Panc1 (cell line): ENCODE results near the gene FHIT. TPM values are rescaled to one million over a fixed set of nuclear protein-coding genes. Genes with fewer than 3 reads are reported as not detected.

ENCODE experiments used
- ATAC-seq: fragments of 200-7000 bp; cut with Tn5 transposase; 2 replicates; pipeline ENCODE4 v1.9.1; 2020; ENCODE audit warnings: mild to moderate bottlenecking, moderate library complexity
- BruUV-seq: library from RNA; stranded (reverse); fragments of 400-500 nt; replicated peaks from 2 replicates; lab custom pipeline; 2021; lab: Mats Ljungman, UMichigan
- CTCF ChIA-PET: fragments of 300-600 bp; sonication (Branson Sonifier 250); formaldehyde crosslinking; loops from one replicate; lab custom pipeline; 2022; ENCODE audit warnings: antibody characterized with exemption; lab: Charles Lee
- POLR2A ChIA-PET: fragments of 300-600 bp; sonication (Branson Sonifier 250); formaldehyde crosslinking; loops from one replicate; lab custom pipeline; 2022; ENCODE audit warnings: antibody characterized with exemption; lab: Charles Lee
- DNase-seq: peaks from one replicate; pipeline ENCODE4 v3.0.0-alpha.2; 2010; ENCODE audit warnings: low read depth, low spot score
- H3K27ac ChIP-seq: 2 replicates; pipeline ENCODE4 v1.5.1; 2011; ENCODE audit warnings: mild to moderate bottlenecking, low read length, inconsistent platforms
- H3K27me3 ChIP-seq: fragments of 200-500 bp; sonication (Bioruptor generic); 2 replicates; pipeline ENCODE4 v1.6.0; 2014; ENCODE audit warnings: low read length, inconsistent platforms; ENCODE audit not compliant: control insufficient read depth, insufficient read depth
- H3K36me3 ChIP-seq: fragments of 200-500 bp; sonication (Bioruptor generic); 2 replicates; pipeline ENCODE4 v1.5.1; 2014; ENCODE audit warnings: inconsistent platforms, mild to moderate bottlenecking, low read length, moderate library complexity; ENCODE audit not compliant: control insufficient read depth, insufficient read depth
- H3K4me1 ChIP-seq: 2 replicates; pipeline ENCODE4 v1.5.1; 2011; ENCODE audit warnings: inconsistent platforms, mild to moderate bottlenecking, low read length, moderate library complexity; ENCODE audit not compliant: control insufficient read depth, insufficient read depth
- H3K4me3 ChIP-seq, 2 experiments: 2 replicates each; pipeline ENCODE4 v1.5.1; 2011 to 2012; ENCODE audit warnings: low read depth in 2 of 2, low read length in 2 of 2, mild to moderate bottlenecking in 2 of 2, inconsistent platforms in 1 of 2, moderate library complexity in 1 of 2
- H3K9me3 ChIP-seq: fragments of 200-500 bp; sonication (Bioruptor generic); 2 replicates; pipeline ENCODE4 v1.5.1; 2014; ENCODE audit warnings: low read depth, mild to moderate bottlenecking, inconsistent platforms, low read length, moderate library complexity; ENCODE audit not compliant: control insufficient read depth, insufficient read depth
- POLR2AphosphoS5 ChIP-seq: IDR thresholded peaks from 2 replicates; pipeline ENCODE4 v1.6.1; 2012; ENCODE audit warnings: mild to moderate bottlenecking, low read depth, low read length, moderate library complexity
- SIN3A ChIP-seq: IDR thresholded peaks from 2 replicates; pipeline ENCODE4 v1.6.1; 2012; ENCODE audit warnings: low read depth, mild to moderate bottlenecking, low read length, moderate library complexity, borderline replicate concordance; ENCODE audit not compliant: insufficient read depth
- TCF7L2 ChIP-seq: IDR thresholded peaks from 2 replicates; pipeline ENCODE4 v1.6.1; 2011; ENCODE audit warnings: mild to moderate bottlenecking, low read depth, low read length, inconsistent platforms
- in situ Hi-C: cut with HindIII; loops from 2 replicates; pipeline ENCODE4 v1.10.0; 2016; ENCODE audit warnings: low sequenced_read_pairs, low pct_unique_long_range_greater_than_20kb
- intact Hi-C: fragments of 100-400 bp; cut with micrococcal nuclease; formaldehyde crosslinking; loops from one replicate; pipeline ENCODE4 v1.10.0; 2022; ENCODE audit not compliant: unreplicated experiment
- total RNA-seq: library from RNA; stranded (reverse); gene quantifications from one replicate; pipeline ENCODE4 v1.2.1, GENCODE V29; 2021; ENCODE audit not compliant: unreplicated experiment
- TF ChIP-seq, protein P1 (sequence below): fragments of 450-650 bp; IDR thresholded peaks from 2 replicates; pipeline ENCODE4 v1.5.1; 2017; ENCODE audit warnings: mild to moderate bottlenecking
- TF ChIP-seq, protein P2 (sequence below), 2 experiments: IDR thresholded peaks; 2 replicates each; pipeline ENCODE4 v1.6.1; 2011 to 2012; ENCODE audit warnings: low read depth in 2 of 2, control low read depth in 1 of 2, low read length in 1 of 2, mild to moderate bottlenecking in 1 of 2, moderate library complexity in 1 of 2; ENCODE audit not compliant: insufficient read depth in 1 of 2

Gene FHIT
- total RNA-seq, 1 experiment from 2014 or later = 2.2 TPM

DNA sequence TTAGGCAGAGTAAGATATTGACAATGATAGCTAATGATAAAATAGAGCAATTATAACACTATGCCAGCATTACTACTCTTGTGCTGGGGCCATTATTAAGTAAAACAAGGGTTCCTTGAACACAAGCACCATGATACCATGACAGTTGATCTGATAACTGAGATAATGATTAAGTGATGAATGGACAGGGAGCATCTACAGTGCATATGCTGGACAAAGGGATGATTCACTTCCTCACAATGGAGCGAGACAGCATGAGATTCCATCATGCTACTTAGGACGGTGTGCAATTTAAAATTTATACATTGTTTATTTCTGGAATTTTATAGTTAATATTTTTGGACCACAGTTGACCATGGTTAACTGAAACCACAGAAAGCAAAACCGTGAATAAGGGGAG lies 156.6 kb downstream of the FHIT start:
- no peaks in the 10 kb centered on the region for H3K9me3 ChIP-seq
- intact Hi-C loops = no loop called here
- no TSS peak for BruUV-seq
- ChIA-PET CTCF (no interaction called here), POLR2A (no interaction called here)
- TF ChIP-seq, protein P1, sequence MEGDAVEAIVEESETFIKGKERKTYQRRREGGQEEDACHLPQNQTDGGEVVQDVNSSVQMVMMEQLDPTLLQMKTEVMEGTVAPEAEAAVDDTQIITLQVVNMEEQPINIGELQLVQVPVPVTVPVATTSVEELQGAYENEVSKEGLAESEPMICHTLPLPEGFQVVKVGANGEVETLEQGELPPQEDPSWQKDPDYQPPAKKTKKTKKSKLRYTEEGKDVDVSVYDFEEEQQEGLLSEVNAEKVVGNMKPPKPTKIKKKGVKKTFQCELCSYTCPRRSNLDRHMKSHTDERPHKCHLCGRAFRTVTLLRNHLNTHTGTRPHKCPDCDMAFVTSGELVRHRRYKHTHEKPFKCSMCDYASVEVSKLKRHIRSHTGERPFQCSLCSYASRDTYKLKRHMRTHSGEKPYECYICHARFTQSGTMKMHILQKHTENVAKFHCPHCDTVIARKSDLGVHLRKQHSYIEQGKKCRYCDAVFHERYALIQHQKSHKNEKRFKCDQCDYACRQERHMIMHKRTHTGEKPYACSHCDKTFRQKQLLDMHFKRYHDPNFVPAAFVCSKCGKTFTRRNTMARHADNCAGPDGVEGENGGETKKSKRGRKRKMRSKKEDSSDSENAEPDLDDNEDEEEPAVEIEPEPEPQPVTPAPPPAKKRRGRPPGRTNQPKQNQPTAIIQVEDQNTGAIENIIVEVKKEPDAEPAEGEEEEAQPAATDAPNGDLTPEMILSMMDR = no peak
- TF ChIP-seq, protein P2, sequence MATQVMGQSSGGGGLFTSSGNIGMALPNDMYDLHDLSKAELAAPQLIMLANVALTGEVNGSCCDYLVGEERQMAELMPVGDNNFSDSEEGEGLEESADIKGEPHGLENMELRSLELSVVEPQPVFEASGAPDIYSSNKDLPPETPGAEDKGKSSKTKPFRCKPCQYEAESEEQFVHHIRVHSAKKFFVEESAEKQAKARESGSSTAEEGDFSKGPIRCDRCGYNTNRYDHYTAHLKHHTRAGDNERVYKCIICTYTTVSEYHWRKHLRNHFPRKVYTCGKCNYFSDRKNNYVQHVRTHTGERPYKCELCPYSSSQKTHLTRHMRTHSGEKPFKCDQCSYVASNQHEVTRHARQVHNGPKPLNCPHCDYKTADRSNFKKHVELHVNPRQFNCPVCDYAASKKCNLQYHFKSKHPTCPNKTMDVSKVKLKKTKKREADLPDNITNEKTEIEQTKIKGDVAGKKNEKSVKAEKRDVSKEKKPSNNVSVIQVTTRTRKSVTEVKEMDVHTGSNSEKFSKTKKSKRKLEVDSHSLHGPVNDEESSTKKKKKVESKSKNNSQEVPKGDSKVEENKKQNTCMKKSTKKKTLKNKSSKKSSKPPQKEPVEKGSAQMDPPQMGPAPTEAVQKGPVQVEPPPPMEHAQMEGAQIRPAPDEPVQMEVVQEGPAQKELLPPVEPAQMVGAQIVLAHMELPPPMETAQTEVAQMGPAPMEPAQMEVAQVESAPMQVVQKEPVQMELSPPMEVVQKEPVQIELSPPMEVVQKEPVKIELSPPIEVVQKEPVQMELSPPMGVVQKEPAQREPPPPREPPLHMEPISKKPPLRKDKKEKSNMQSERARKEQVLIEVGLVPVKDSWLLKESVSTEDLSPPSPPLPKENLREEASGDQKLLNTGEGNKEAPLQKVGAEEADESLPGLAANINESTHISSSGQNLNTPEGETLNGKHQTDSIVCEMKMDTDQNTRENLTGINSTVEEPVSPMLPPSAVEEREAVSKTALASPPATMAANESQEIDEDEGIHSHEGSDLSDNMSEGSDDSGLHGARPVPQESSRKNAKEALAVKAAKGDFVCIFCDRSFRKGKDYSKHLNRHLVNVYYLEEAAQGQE (IDR thresholded peaks at IDR 0.05; ENCODE audit: insufficient read depth in 1 of 2, low read depth in 2 of 2, low read length in 1 of 2) = no peak
- no peak for TF ChIP-seq POLR2AphosphoS5
- H3K27ac ChIP-seq = no peak overlapping the region
- no peak for DNase-seq
- ATAC-seq = no peak
- no peaks in the 10 kb centered on the region for H3K36me3 ChIP-seq
- no peaks in the 10 kb centered on the region for H3K4me1 ChIP-seq
- no peaks in the 10 kb centered on the region for H3K27me3 ChIP-seq
- in situ Hi-C loops = no loop called here
- H3K4me3 ChIP-seq = no peak overlapping the region

- ATAC-seq (no peak), DNase-seq (no peak)
- no peak overlapping the region for H3K27ac ChIP-seq
- H3K9me3 ChIP-seq = no peaks in the 10 kb centered on the region
- H3K4me1 ChIP-seq = no peaks in the 10 kb centered on the region
- H3K4me3 ChIP-seq = no peak overlapping the region
- ChIA-PET CTCF (no interaction called here), POLR2A (no interaction called here)
- in situ Hi-C loops (no loop called here), intact Hi-C loops (no loop called here)
- no peaks in the 10 kb centered on the region for H3K27me3 ChIP-seq
- no peaks in the 10 kb centered on the region for H3K36me3 ChIP-seq
- TF ChIP-seq, protein P2 (IDR thresholded peaks at IDR 0.05; ENCODE audit: insufficient read depth in 1 of 2, low read depth in 2 of 2, low read length in 1 of 2) = no peak
- TF ChIP-seq SIN3A (no peak), TCF7L2 (no peak), POLR2AphosphoS5 (no peak)
- TF ChIP-seq, protein P1 = no peak
- no TSS peak for BruUV-seq
These were observed 157.9 kb downstream of the FHIT start for GRCh38 chr3:61093364-61093763.
